Epidermal melanocyte (primary cell): ENCODE measurements around the gene FOXP1.
"Not testable (repeated sequence)": the region's sequence is repeated elsewhere in the genome, so short reads cannot be mapped to it uniquely, and the experiment has no call there.

ENCODE experiments used
- DNase-seq: peaks from one replicate; pipeline ENCODE4 v3.0.0; 2011; ENCODE audit warnings: low spot score; ENCODE audit not compliant: insufficient read length

FOXP1 gene

GRCh38 chr3:71346061-71346460 lies 237.5 kb downstream of the FOXP1 start:
- no peak for DNase-seq

DNA sequence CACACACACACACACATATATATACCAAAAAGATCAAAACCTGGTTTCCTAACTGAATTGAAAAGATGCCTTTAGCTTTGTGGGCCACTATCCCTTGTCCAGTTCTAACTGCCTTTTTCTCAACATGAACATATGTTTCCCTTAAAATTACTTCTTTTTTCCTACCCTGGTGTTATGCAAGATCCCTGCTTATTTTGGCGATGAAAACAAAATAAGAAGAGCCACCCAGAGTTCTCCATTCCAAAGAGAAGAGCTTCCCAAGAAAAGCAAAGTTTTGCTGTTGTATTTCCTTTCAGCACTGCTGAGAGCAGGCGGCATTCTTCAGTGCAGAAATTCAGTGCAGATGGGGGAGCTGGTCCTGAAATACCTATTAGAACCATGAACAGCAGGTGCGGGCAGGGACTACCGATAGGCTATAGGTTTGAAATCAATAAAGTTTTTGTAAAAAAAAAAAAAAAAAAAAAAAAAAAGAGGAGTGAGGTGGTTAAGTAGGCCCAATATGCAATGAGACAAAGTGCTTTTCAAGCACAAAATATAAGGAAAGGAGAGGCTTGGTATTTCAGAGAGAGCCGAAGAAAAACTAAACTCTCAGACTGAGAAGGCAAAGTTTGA lies 238.0 kb downstream of the FOXP1 start:
- DNase-seq = no peak

- DNase-seq = no peak
Observed at GRCh38 chr3:71341721-71342120, 241.8 kb downstream of the FOXP1 start.

- no peak for DNase-seq
Observed at GRCh38 chr3:71339049-71339448, 244.5 kb downstream of the FOXP1 start.

DNA sequence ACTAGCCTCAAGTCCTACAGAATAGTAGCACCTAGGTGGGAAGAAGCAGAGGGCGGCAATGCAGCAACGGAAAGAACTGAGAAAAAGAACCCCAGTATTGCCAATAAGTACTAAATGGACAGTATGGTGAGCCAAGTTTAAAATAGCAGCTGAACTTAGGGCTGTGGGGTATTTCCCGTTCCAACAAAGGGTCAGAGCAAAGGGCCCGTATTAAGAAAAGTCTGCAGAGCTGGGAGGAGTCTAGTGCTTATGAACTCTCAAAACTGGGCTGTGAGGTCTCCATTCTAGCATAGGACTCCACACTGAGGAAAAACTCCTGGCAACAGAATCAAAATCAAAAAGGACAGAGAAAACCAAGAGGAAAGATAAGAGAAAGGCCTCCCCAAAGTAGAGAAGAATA lies 250.7 kb downstream of the FOXP1 start:
- DNase-seq = no peak

DNA sequence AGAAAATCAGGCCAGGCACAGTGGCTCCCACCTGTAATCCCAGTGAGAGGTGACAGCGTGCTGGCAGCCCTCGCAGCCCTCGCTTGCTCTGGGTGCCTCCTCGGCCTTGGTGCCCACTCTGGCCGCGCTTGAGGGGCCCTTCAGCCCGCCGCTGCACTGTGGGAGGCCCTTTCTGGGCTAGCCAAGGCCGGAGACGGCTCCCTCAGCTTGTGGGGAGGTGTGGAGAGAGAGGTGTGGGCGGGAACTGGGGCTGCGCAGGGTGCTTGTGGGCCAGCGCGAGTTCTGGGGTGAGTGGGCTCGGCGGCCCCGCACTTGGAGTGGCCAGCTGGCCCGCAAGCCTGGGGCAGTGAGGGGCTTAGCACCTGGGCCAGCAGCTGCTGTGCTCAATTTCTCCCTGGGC lies 252.6 kb downstream of the FOXP1 start:
- DNase-seq = no peak

DNA sequence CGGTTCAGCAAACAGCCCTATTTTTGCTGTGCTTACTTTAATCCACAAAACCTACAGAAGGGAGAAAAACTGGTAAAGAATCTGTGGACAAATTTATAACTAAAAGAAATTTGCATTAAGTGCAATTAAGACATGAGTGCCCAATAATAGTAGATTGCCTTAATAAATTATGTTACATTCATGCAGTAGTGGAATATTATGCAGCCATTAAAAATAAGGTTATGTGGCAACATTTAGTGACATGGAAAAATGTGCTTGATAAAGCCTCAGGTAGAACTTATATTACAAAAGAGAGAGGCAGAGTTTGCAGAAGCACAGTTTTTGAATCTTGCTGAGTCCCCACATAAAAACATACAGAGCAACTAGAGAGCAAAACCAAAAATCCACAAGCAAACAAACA lies 253.0 kb downstream of the FOXP1 start:
- DNase-seq = no peak

GRCh38 chr3:71329817-71330216 lies 253.7 kb downstream of the FOXP1 start:
- no peak for DNase-seq

DNA sequence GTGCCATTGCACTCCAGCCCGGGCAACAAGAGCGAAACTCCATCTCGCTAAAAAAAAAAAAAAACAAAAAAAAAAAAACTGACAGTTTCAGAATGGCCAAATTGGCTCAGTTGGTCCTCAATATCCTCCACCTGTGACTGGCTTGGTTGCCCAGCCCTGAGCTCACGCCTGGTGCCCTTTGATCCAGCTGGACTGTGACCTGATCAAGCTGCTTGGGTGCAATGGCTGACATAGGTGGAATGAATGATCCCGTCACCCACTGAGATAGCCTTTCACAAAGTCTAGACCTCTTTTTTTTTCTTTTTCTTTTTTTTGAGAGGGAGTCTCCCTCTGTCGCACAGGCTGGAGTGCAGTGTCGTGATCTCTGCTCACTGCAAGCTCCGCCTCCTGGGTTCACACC lies 254.6 kb downstream of the FOXP1 start:
- DNase-seq = no peak

- DNase-seq = no peak
Observed at GRCh38 chr3:71327936-71328335, 255.6 kb downstream of the FOXP1 start.

DNA sequence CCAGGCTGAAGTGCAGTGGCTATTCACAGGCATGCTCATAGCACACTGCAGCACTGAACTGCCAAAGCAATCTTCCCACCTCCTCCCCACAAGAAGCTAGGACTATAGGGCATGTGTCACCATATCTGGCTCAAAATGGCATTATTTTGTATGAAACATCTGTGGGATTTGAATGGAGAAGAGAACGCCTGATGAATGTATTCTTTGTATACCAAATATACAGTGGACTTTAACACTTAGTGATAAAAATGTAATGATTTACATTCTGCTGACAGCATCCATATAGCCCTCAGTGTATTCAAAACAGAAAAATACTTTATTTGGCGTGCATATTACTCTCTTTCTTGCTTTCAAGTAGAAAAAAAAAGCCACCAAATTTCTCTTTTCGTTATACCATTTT lies 257.8 kb downstream of the FOXP1 start:
- DNase-seq = no peak

- DNase-seq = not testable (repeated sequence)
Observed at GRCh38 chr3:71324224-71324623, 259.3 kb downstream of the FOXP1 start.

GRCh38 chr3:71323558-71323957 lies 260.0 kb downstream of the FOXP1 start:
- DNase-seq = no peak

DNA sequence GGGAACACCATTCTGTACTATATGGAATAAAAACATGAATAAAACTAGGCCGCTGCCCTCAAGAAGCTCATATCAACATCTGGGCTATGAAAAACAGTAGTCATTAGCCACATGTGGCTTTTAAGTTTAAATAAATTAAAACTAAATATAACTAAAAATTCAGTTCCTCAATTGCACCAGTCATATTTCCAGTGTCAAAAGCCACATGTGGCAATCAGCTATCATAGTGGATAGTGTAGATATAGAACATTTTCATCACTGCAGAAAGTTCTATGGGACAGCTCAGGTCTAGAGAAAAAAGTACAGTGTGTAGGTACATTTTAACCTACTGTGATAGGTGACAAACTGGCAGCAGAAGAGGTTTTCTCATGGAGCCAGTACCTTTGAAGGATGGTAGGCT lies 261.4 kb downstream of the FOXP1 start:
- no peak for DNase-seq

- DNase-seq = no peak
Observed at GRCh38 chr3:71319771-71320170, 263.8 kb downstream of the FOXP1 start.

DNA sequence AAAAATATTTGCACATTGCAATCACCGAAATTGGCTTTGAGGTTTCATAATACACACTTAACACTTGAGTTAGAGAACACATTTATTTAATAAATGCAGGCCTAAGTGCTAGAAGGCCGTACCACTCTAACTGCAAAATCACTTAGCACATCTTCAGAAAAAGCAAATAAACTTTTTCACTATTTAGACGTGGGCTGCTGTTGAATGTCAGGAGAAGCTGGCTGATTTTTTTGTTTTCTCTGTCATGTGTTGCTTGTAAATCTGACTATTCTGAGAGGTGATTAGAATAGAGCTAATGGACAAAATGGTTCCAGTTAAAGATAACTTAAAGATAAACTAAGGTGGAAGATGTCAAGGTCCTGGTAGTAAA lies 265.1 kb downstream of the FOXP1 start:
- DNase-seq = no peak

DNA sequence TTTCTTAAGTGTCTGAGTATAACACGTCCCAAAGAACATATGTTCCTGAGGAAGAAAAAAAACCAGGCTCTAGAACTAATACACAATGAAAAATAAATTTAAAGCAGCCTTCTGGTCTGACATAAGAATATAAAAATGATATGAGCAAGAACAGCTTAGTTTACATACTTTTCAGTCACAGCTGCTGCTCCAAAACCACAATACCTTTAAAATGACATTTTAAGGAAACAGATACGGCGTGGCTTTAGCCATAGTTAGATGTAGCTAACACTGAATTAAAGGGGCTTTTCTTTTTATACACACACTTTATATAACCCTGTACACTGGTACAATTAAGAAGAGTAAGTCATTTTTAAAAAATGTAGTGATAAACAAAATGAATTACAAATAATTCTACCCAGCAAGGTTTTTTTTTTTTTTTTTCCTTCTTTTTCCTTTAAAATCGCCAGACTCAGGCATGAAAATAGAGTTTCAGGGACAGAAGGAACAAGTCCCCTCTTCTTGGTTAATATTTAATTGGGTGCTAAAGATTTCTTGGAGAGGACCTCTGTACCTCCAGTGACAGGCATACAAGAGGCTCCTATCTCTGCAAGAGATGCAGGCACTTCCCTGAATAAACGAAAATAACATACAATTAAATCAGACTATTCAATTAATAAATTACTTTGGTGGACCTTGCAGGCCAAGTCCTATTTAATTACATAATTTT lies 265.6 kb downstream of the FOXP1 start:
- no peak for DNase-seq

DNA sequence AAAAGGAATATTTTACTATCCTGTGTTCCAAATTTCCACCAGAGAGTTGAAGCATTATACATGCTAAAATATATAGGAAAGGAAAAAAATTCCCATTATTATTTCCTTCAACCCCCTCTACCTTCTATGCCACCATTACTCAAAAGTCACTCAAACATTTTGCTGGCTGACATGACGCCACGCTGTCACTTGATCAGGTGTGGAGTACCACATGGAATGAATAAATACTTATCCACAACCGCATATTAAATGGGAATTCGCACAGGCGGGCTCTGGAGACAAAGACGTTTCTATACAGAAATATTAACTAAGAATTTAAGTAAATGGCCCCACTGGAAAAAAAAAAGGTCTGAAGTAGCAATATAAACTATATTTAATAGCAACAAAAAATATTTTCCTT lies 266.4 kb downstream of the FOXP1 start:
- DNase-seq = no peak

DNA sequence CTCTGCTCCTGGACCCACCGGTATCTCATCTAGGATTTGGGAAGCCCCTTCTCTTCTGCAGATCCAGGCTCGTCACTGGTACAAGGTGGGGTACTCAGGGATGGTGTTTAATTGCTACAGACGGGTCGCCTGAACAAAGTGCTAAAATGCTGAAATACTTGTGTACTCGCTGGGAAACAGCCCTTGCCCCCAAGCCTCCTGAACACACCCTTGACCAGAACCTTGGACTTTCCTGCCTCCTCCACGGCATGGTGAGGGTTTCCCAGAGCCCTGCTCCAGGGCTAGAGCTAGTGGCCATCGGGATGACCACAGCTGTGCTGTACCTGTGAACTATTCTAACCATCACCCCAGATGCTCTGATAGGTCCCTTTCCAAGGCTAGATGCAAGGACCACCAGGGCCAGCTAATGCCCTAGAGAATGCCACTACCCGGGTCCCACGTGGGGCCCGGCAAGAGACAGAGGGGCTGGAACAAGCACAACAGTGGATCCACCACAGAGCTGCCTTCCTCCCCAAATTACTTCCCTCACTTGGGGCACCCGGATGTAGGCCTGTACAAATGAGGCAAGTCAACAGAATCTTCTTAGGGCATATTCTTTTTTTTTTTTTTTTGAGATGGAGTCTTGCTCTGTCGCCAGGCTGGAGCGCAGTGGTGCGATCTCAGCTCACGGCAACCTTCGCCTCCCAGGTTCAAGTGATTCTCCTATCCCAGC lies 267.3 kb downstream of the FOXP1 start:
- DNase-seq = no peak

GRCh38 chr3:71315431-71315830 lies 268.1 kb downstream of the FOXP1 start:
- DNase-seq = no peak

- no peak for DNase-seq
Observed at GRCh38 chr3:71313844-71314243, 269.7 kb downstream of the FOXP1 start.

- DNase-seq = no peak
Observed at GRCh38 chr3:71312461-71312860, 271.1 kb downstream of the FOXP1 start.

- no peak for DNase-seq
Observed at GRCh38 chr3:71311661-71312046, 271.9 kb downstream of the FOXP1 start.
